ENCODE results near the gene PER1. TPM values are rescaled to one million over a fixed set of nuclear protein-coding genes. Genes with fewer than 3 reads are reported as not detected.

PER1 gene
- total and polyA plus RNA-seq, 9 of the 15 experiments (the other 6 are each of a cell fraction or from before 2014, with no cell fraction given), result 0.13 to 26.0 (median 3.4) TPM

DNA sequence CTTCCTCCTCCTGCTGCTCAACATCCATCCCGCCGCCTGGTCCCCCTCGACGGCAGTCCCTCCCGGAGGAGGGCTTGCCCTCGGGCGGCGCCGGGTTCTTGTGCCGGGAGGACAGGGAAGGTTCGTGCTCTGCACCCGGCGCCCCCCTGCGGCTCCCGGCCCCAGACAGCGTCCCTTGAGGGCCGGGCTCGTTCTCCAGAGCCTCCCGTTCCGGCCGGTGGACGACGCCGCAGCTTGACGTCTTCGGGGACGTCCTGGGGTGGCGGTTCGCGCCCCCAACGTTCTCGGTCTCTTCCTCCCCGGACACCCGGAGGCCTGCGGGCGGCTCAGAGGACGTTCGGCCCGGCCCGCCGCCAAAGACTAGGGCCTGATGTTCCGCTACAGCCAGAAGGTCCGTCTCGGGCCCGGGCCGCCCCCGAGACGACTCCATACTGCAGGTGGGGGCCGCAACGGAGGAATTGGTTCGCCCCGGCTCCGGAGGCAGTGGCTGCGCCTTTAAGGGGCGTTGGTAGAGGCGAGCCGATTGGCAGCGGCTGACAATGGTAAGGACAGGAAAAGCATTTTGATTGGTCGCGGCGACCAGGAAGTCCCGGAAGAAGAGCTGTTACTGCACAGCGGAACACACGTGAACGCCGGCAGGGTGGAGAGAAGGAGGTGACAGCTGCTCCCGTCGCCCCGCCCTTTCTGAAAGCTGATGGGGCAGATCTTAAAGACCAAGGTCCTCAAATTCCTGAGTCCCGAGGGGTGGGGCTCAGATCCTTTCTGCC, 37.7 kb upstream of the PER1 start, which contains the start of gene BORCS6 (continued):
- peak; percentile 87 to 95; a peak in 3 of 4 replicates for TF ChIP-seq MAZ (CRISPR knock-in tag; conservative IDR thresholded peaks at IDR 0.05 in 1 of 2, IDR thresholded peaks at IDR 0.05 in 1 of 2)
- 0 out of 2 replicates have a peak, but pooled peaks have one; percentile 46 for TF ChIP-seq EP400 (IDR thresholded peaks at IDR 0.05)
- peak; percentile 73 for TF ChIP-seq MEIS2 (IDR thresholded peaks at IDR 0.05; ENCODE audit: partially characterized antibody)
- TF ChIP-seq SNIP1 (IDR thresholded peaks at IDR 0.05; ENCODE audit: low read depth), result no peak
- TF ChIP-seq ZNF316 (IDR thresholded peaks at IDR 0.05), result peak; percentile 62
- TF ChIP-seq NEUROD1 (IDR thresholded peaks at IDR 0.05; ENCODE audit: borderline replicate concordance, low read depth, low read length, partially characterized antibody), result peak; percentile 75
- TF ChIP-seq ILK (tag; IDR thresholded peaks at IDR 0.05; ENCODE audit: borderline replicate concordance, low read depth), result no peak
- TF ChIP-seq HLTF (IDR thresholded peaks at IDR 0.05), result peak; percentile 22; the same call in 1 of the 2 replicates
- TF ChIP-seq, protein P1, sequence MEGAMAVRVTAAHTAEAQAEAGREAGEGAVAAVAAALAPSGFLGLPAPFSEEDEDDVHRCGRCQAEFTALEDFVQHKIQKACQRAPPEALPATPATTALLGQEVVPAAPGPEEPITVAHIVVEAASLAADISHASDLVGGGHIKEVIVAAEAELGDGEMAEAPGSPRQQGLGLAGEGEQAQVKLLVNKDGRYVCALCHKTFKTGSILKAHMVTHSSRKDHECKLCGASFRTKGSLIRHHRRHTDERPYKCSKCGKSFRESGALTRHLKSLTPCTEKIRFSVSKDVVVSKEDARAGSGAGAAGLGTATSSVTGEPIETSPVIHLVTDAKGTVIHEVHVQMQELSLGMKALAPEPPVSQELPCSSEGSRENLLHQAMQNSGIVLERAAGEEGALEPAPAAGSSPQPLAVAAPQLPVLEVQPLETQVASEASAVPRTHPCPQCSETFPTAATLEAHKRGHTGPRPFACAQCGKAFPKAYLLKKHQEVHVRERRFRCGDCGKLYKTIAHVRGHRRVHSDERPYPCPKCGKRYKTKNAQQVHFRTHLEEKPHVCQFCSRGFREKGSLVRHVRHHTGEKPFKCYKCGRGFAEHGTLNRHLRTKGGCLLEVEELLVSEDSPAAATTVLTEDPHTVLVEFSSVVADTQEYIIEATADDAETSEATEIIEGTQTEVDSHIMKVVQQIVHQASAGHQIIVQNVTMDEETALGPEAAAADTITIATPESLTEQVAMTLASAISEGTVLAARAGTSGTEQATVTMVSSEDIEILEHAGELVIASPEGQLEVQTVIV (CRISPR knock-in tag; IDR thresholded peaks at IDR 0.05; ENCODE audit: borderline replicate concordance), result no peak
- TF ChIP-seq MBD2 (IDR thresholded peaks at IDR 0.05; ENCODE audit: borderline replicate concordance, low read depth), result peak; percentile 56; the same call in 1 of the 2 replicates
- no peak for TF ChIP-seq KDM1A (IDR thresholded peaks at IDR 0.05)
- no peak for TF ChIP-seq EHMT2 (IDR thresholded peaks at IDR 0.05)
- 0 out of 2 replicates have a peak, but pooled peaks have one; percentile 37 for TF ChIP-seq MAFG (tag; conservative IDR thresholded peaks at IDR 0.05)
- peak in 1 of 2 experiments; percentile 33; a peak in 1 of 4 replicates for TF ChIP-seq SRF (CRISPR knock-in tag; IDR thresholded peaks at IDR 0.05)
- peak; percentile 73 for TF ChIP-seq POLR2A (conservative IDR thresholded peaks at IDR 0.05)
- TF ChIP-seq, protein P2, sequence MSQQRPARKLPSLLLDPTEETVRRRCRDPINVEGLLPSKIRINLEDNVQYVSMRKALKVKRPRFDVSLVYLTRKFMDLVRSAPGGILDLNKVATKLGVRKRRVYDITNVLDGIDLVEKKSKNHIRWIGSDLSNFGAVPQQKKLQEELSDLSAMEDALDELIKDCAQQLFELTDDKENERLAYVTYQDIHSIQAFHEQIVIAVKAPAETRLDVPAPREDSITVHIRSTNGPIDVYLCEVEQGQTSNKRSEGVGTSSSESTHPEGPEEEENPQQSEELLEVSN (IDR thresholded peaks at IDR 0.05; ENCODE audit: borderline replicate concordance in 1 of 2, extremely low read depth in 1 of 2, insufficient read depth in 1 of 2, insufficient read length in 1 of 2, low read depth in 1 of 2, low read length in 1 of 2, poor library complexity in 1 of 2, severe bottlenecking in 1 of 2), result peak; percentile 6 to 48
- peak; percentile 73 for TF ChIP-seq GABPA (tag; conservative IDR thresholded peaks at IDR 0.05; ENCODE audit: low read depth)
- TF ChIP-seq ZNF764 (CRISPR knock-in tag; IDR thresholded peaks at IDR 0.05; ENCODE audit: low read depth), result peak; percentile 44; the same call in 1 of the 2 replicates
- TF ChIP-seq, protein P3, sequence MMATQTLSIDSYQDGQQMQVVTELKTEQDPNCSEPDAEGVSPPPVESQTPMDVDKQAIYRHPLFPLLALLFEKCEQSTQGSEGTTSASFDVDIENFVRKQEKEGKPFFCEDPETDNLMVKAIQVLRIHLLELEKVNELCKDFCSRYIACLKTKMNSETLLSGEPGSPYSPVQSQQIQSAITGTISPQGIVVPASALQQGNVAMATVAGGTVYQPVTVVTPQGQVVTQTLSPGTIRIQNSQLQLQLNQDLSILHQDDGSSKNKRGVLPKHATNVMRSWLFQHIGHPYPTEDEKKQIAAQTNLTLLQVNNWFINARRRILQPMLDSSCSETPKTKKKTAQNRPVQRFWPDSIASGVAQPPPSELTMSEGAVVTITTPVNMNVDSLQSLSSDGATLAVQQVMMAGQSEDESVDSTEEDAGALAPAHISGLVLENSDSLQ (IDR thresholded peaks at IDR 0.05), result peak; percentile 91
- peak; percentile 48; the same call in 1 of the 2 replicates for TF ChIP-seq KLF6 (CRISPR knock-in tag; IDR thresholded peaks at IDR 0.05; ENCODE audit: borderline replicate concordance)
- TF ChIP-seq BCOR (IDR thresholded peaks at IDR 0.05), result 0 out of 2 replicates have a peak, but pooled peaks have one; percentile 16
- TF ChIP-seq TOE1 (IDR thresholded peaks at IDR 0.05; ENCODE audit: borderline replicate concordance), result peak; percentile 92
- no peak for TF ChIP-seq TOE1 (CRISPR knock-in tag; IDR thresholded peaks at IDR 0.05; ENCODE audit: borderline replicate concordance, low read depth)
- peak; percentile 12; the same call in 1 of the 2 replicates for TF ChIP-seq CREM (IDR thresholded peaks at IDR 0.05; ENCODE audit: low read depth)
- peak; percentile 91 for TF ChIP-seq ELF1 (tag; IDR thresholded peaks at IDR 0.05)

Measured in K562 (cell line).